ENCODE results near the gene ZNF790. TPM values are rescaled to one million over a fixed set of nuclear protein-coding genes. Genes with fewer than 3 reads are reported as not detected.
A peak's percentile ranks its signal among the peaks of the same experiment; 100 is the strongest.

ZNF790 gene
- total RNA-seq, 1 experiment from 2014 or later, result 4.4 TPM

- intact Hi-C loops (cut with micrococcal nuclease; ENCODE audit: unreplicated experiment), result no loop called here
- DNase-seq (ENCODE audit: low spot score), result no peak
- Histone ChIP-seq H3K27ac (ENCODE audit: low read depth, low read length, poor library complexity, severe bottlenecking) (peak overlapping the region; percentile 70), H3K27me3 (replicated peaks; ENCODE audit: insufficient read depth, low read depth, low read length, poor library complexity) (no peaks in the 10 kb centered on the region), H3K36me3 (ENCODE audit: insufficient read depth, low read length, poor library complexity, severe bottlenecking) (no peaks in the 10 kb centered on the region), H3K4me1 (ENCODE audit: insufficient read depth, low read length, poor library complexity, severe bottlenecking) (no peaks in the 10 kb centered on the region), H3K9me3 (ENCODE audit: low read depth, low read length, poor library complexity, severe bottlenecking) (peaks cover 34% of the 10 kb centered on the region), H3K4me3 (ENCODE audit: low read depth, low read length, poor library complexity, severe bottlenecking) (peak overlapping the region; percentile 63)
- POLR2A ChIA-PET (ENCODE audit: low non-redundant PET), result no interaction called here
- BruUV-seq (replicated peaks), result no TSS peak
- CTCF ChIA-PET, result no interaction called here
- TF ChIP-seq CTCF (conservative IDR thresholded peaks at IDR 0.05; ENCODE audit: low read depth, low read length), result no peak
- TF ChIP-seq EZH2 (IDR thresholded peaks at IDR 0.05; ENCODE audit: borderline replicate concordance, low read depth, low read length, poor library complexity, severe bottlenecking), result no peak
Measured at GRCh38 chr19:36838784-36839324, 667 bp upstream of the ZNF790 start.

- ChIA-PET CTCF (no interaction called here), POLR2A (ENCODE audit: low non-redundant PET) (interaction anchor here (0.6 kb wide), 1 partner anchor 813 kb away, joined by 3 read pairs; no protein-coding TSS in a partner anchor)
- Histone ChIP-seq H3K4me1 (ENCODE audit: insufficient read depth, low read length, poor library complexity, severe bottlenecking) (no peaks in the 10 kb centered on the region), H3K9me3 (ENCODE audit: low read depth, low read length, poor library complexity, severe bottlenecking) (peaks cover 28% of the 10 kb centered on the region), H3K27ac (ENCODE audit: low read depth, low read length, poor library complexity, severe bottlenecking) (peak overlapping the region; percentile 70), H3K27me3 (replicated peaks; ENCODE audit: insufficient read depth, low read depth, low read length, poor library complexity) (no peaks in the 10 kb centered on the region), H3K4me3 (ENCODE audit: low read depth, low read length, poor library complexity, severe bottlenecking) (peak overlapping the region; percentile 63), H3K36me3 (ENCODE audit: insufficient read depth, low read length, poor library complexity, severe bottlenecking) (no peaks in the 10 kb centered on the region)
- DNase-seq (ENCODE audit: low spot score), result no peak
- no peak for TF ChIP-seq EZH2 (IDR thresholded peaks at IDR 0.05; ENCODE audit: borderline replicate concordance, low read depth, low read length, poor library complexity, severe bottlenecking)
- no peak for TF ChIP-seq CTCF (conservative IDR thresholded peaks at IDR 0.05; ENCODE audit: low read depth, low read length)
- BruUV-seq (replicated peaks), result no TSS peak
- intact Hi-C loops (cut with micrococcal nuclease; ENCODE audit: unreplicated experiment), result no loop called here
Measured at GRCh38 chr19:36837176-36837905, 846 bp downstream of the ZNF790 start.

GRCh38 chr19:36833430-36833829 lies 4.8 kb downstream of the ZNF790 start:
- no peaks in the 10 kb centered on the region for H3K27me3 ChIP-seq (replicated peaks; ENCODE audit: insufficient read depth, low read depth, low read length, poor library complexity)
- POLR2A ChIA-PET (ENCODE audit: low non-redundant PET), result no interaction called here
- H3K36me3 ChIP-seq (ENCODE audit: insufficient read depth, low read length, poor library complexity, severe bottlenecking), result no peaks in the 10 kb centered on the region
- H3K4me3 ChIP-seq (ENCODE audit: low read depth, low read length, poor library complexity, severe bottlenecking), result no peak overlapping the region
- CTCF ChIA-PET, result interaction anchor here (0.7 kb wide), 1 partner anchor 245 kb away, joined by 3 read pairs; no protein-coding TSS in a partner anchor
- TF ChIP-seq EZH2 (IDR thresholded peaks at IDR 0.05; ENCODE audit: borderline replicate concordance, low read depth, low read length, poor library complexity, severe bottlenecking) (no peak), CTCF (conservative IDR thresholded peaks at IDR 0.05; ENCODE audit: low read depth, low read length) (no peak)
- no peak overlapping the region for H3K27ac ChIP-seq (ENCODE audit: low read depth, low read length, poor library complexity, severe bottlenecking)
- no TSS peak for BruUV-seq (replicated peaks)
- DNase-seq (ENCODE audit: low spot score), result no peak
- H3K4me1 ChIP-seq (ENCODE audit: insufficient read depth, low read length, poor library complexity, severe bottlenecking), result no peaks in the 10 kb centered on the region
- intact Hi-C loops (cut with micrococcal nuclease; ENCODE audit: unreplicated experiment), result no loop called here
- peaks cover 53% of the 10 kb centered on the region for H3K9me3 ChIP-seq (ENCODE audit: low read depth, low read length, poor library complexity, severe bottlenecking)
